ENCODE data around the gene DMD. TPM values are rescaled to one million over a fixed set of nuclear protein-coding genes. Genes with fewer than 3 reads are reported as not detected.

The DMD gene
- total RNA-seq, 2 experiments from 2014 or later, result 0.20 to 0.47 TPM

DNA sequence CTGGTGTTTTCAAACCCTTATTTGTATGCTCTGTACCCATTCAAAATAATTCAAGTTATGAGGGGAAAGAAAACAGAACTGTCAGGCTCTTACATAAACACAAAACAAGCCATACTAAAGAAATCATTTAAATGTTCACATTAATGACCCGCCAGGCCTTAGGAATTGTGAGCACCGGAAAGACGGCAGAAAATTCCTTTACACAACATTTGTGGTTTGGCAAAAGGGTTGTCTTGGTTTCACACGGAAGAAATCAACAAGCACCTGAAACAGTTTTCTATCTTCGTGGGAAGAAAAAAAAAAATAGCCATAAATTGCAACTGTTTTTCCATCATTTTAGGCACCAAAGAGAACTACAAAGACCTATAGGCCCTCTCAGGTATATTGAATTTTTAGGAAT lies 1951.0 kb downstream of the DMD start:
- intact Hi-C loops (cut with DNase I, micrococcal nuclease), result no loop called here
- Histone ChIP-seq H3K27me3 (ENCODE audit: control insufficient read depth in 1 of 2, insufficient read depth in 2 of 2, low read length in 2 of 2) (peaks cover 0 to 8% of the 10 kb centered on the region in 2 experiments), H3K4me3 (ENCODE audit: low read length) (no peak overlapping the region), H3K9me3 (ENCODE audit: control insufficient read depth in 1 of 2, insufficient read depth in 1 of 2, low read length in 2 of 2) (no peaks in the 10 kb centered on the region), H3K27ac (ENCODE audit: low read depth in 1 of 2, low read length in 2 of 2) (no peak overlapping the region), H3K36me3 (ENCODE audit: insufficient read depth, low read length) (no peaks in the 10 kb centered on the region), H3K4me1 (ENCODE audit: insufficient read depth, low read length) (no peaks in the 10 kb centered on the region)
- TF ChIP-seq, protein P1, sequence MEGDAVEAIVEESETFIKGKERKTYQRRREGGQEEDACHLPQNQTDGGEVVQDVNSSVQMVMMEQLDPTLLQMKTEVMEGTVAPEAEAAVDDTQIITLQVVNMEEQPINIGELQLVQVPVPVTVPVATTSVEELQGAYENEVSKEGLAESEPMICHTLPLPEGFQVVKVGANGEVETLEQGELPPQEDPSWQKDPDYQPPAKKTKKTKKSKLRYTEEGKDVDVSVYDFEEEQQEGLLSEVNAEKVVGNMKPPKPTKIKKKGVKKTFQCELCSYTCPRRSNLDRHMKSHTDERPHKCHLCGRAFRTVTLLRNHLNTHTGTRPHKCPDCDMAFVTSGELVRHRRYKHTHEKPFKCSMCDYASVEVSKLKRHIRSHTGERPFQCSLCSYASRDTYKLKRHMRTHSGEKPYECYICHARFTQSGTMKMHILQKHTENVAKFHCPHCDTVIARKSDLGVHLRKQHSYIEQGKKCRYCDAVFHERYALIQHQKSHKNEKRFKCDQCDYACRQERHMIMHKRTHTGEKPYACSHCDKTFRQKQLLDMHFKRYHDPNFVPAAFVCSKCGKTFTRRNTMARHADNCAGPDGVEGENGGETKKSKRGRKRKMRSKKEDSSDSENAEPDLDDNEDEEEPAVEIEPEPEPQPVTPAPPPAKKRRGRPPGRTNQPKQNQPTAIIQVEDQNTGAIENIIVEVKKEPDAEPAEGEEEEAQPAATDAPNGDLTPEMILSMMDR (IDR thresholded peaks at IDR 0.05), result no peak
- Mint-ChIP-seq H3K36me3 (ENCODE audit: low read depth) (no peaks in the 10 kb centered on the region), H3K4me3 (no peak overlapping the region), H3K27ac (no peak overlapping the region), H3K27me3 (peaks cover 20% of the 10 kb centered on the region), H3K4me1 (ENCODE audit: low read depth) (no peaks in the 10 kb centered on the region), H3K9me3 (no peaks in the 10 kb centered on the region)
- ATAC-seq (ENCODE audit: poor library complexity), result no peak
- no peak for DNase-seq
- POLR2A ChIA-PET, result no interaction called here
- CTCF ChIA-PET, result no interaction called here

DNA sequence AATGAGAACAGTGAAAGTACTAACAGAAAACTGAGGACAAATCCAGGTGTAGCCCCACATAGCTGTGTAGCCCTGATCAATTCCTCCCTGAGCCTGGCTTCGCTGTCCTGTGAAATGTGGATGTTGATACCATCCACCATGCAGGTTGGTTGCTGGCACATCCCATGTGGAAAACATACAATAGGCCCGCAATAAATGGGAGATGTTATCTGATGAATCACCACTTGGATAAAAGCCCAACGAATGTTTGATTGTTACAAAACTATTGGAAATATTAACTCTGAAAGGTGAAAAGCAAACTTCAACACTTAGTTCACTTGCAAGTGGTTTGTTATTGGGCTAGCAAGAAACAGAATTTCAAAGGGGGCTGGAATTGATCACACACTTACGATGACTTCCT lies 1953.2 kb downstream of the DMD start:
- no peaks in the 10 kb centered on the region for H3K27me3 ChIP-seq (ENCODE audit: control insufficient read depth in 1 of 2, insufficient read depth in 2 of 2, low read length in 2 of 2)
- intact Hi-C loops (cut with DNase I, micrococcal nuclease), result no loop called here
- Mint-ChIP-seq H3K4me3 (no peak overlapping the region), H3K4me1 (ENCODE audit: low read depth) (no peaks in the 10 kb centered on the region), H3K27ac (no peak overlapping the region), H3K27me3 (peaks cover 5% of the 10 kb centered on the region), H3K9me3 (no peaks in the 10 kb centered on the region), H3K36me3 (ENCODE audit: low read depth) (no peaks in the 10 kb centered on the region)
- H3K9me3 ChIP-seq (ENCODE audit: control insufficient read depth in 1 of 2, insufficient read depth in 1 of 2, low read length in 2 of 2), result no peaks in the 10 kb centered on the region
- ATAC-seq (ENCODE audit: poor library complexity) (no peak), DNase-seq (no peak)
- H3K36me3 ChIP-seq (ENCODE audit: insufficient read depth, low read length), result no peaks in the 10 kb centered on the region
- ChIA-PET CTCF (no interaction called here), POLR2A (no interaction called here)
- no peak overlapping the region for H3K4me3 ChIP-seq (ENCODE audit: low read length)
- TF ChIP-seq, protein P1 (IDR thresholded peaks at IDR 0.05), result no peak
- no peaks in the 10 kb centered on the region for H3K4me1 ChIP-seq (ENCODE audit: insufficient read depth, low read length)
- H3K27ac ChIP-seq (ENCODE audit: low read depth in 1 of 2, low read length in 2 of 2), result no peak overlapping the region

DNA sequence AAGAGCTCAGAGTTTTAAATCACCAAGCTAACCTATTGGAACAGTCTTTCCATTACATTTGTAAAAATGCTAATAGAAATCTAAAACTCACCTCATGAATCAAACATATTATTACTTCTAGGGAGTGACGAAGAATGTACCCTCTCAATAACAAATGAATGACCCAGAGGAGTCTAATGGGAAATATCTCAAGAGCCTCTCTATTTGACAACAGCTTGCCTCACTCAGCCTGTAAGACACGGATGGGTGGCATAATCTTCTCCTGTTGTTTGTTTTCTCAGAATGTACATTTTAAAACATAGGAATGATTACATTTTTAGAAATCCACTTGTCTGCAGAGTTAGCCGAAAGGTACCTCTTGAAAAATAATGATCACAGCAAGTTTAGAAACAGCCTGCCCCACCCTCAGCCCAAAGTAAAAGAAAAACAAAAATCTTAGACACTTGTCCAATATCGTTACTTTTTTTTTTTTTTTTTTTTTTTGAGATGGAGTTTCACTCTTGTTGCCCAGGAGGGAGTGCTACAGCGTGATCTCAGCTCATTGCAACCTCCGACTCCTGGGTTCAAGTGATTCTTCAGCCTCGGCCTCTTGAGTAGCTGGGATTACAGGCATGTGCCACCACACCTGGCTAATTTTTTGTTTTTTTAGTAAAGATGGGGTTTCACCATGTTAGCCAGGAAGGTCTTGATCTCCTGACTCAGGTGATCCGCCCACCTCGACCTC lies 1955.9 kb downstream of the DMD start:
- no peaks in the 10 kb centered on the region for H3K27me3 Mint-ChIP-seq
- no peaks in the 10 kb centered on the region for H3K4me1 ChIP-seq (ENCODE audit: insufficient read depth, low read length)
- DNase-seq, result no peak
- H3K36me3 Mint-ChIP-seq (ENCODE audit: low read depth), result no peaks in the 10 kb centered on the region
- intact Hi-C loops (cut with DNase I, micrococcal nuclease), result no loop called here
- H3K9me3 ChIP-seq (ENCODE audit: control insufficient read depth in 1 of 2, insufficient read depth in 1 of 2, low read length in 2 of 2), result no peaks in the 10 kb centered on the region
- no peak overlapping the region for H3K4me3 ChIP-seq (ENCODE audit: low read length)
- H3K27ac ChIP-seq (ENCODE audit: low read depth in 1 of 2, low read length in 2 of 2), result no peak overlapping the region
- no peaks in the 10 kb centered on the region for H3K4me1 Mint-ChIP-seq (ENCODE audit: low read depth)
- no peaks in the 10 kb centered on the region for H3K9me3 Mint-ChIP-seq
- no peaks in the 10 kb centered on the region for H3K27me3 ChIP-seq (ENCODE audit: control insufficient read depth in 1 of 2, insufficient read depth in 2 of 2, low read length in 2 of 2)
- ChIA-PET POLR2A (no interaction called here), CTCF (no interaction called here)
- TF ChIP-seq, protein P1 (IDR thresholded peaks at IDR 0.05), result no peak
- H3K36me3 ChIP-seq (ENCODE audit: insufficient read depth, low read length), result no peaks in the 10 kb centered on the region
- H3K27ac Mint-ChIP-seq, result no peak overlapping the region
- no peak for ATAC-seq (ENCODE audit: poor library complexity)
- no peak overlapping the region for H3K4me3 Mint-ChIP-seq

All from CD4-positive, alpha-beta T cell (primary cell).